BJ (cell line): ENCODE results near the gene CCNH. TPM values are rescaled to one million over a fixed set of nuclear protein-coding genes. Genes with fewer than 3 reads are reported as not detected.

ENCODE experiments used
- CTCF ChIA-PET: fragments of 350-600 bp; formaldehyde crosslinking; extraction: SDS; loops from one replicate; lab custom pipeline; 2021; ENCODE audit warnings: antibody characterized with exemption, inconsistent platforms; lab: Yijun Ruan, JAX
- POLR2A ChIA-PET: fragments of 300-600 bp; sonication (Branson Sonifier 250); formaldehyde crosslinking; extraction: SDS; loops from one replicate; lab custom pipeline; 2021; ENCODE audit warnings: antibody characterized with exemption; lab: Charles Lee
- DNase-seq: peaks from one replicate; pipeline ENCODE4 v3.0.0-alpha.2; 2011; ENCODE audit warnings: low read depth
- H3K27me3 ChIP-seq: 2 replicates; pipeline ENCODE4 v1.6.0; 2011; ENCODE audit warnings: low read length; ENCODE audit not compliant: control insufficient read depth, insufficient read depth
- H3K36me3 ChIP-seq: 2 replicates; pipeline ENCODE4 v1.5.1; 2011; ENCODE audit warnings: low read length; ENCODE audit not compliant: control insufficient read depth, insufficient read depth
- H3K4me3 ChIP-seq: 2 replicates; pipeline ENCODE4 v1.5.1; 2011; ENCODE audit warnings: low read depth, mild to moderate bottlenecking, control low read depth, low read length
- polyA plus RNA-seq: library from polyadenylated mRNA; depleted of rRNA; stranded (reverse); fragments of >200 nt; gene quantifications from 2 replicates; pipeline ENCODE4 v1.2.3, GENCODE V29; 2011
- TF ChIP-seq, protein P1 (sequence below): IDR thresholded peaks from 2 replicates; pipeline ENCODE4 v1.5.1; 2011; ENCODE audit warnings: low read depth, mild to moderate bottlenecking, control low read depth, inconsistent platforms, low read length, moderate library complexity; ENCODE audit not compliant: insufficient read depth

CCNH gene
- polyA plus RNA-seq, 1 experiment, result 62.0 TPM

DNA sequence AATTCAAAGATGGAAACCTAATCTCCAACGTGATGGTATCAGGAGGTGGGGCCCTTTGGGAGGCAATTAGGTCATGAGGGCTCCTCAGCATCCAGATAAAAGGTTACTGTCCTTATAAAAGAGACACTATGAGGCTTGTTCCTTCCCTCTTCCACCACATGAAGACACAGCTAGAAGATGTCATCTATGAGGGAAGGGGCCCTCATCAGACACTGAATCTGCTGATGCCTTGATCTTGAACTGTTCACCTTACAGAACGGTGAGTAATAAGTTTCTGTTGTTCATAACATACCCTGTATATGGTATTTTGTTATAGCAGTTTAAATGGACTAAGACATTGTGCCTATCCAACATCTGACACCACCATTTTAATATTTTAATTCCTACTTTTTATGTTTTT is 19.7 kb upstream of the CCNH start:
- Histone ChIP-seq H3K4me3 (no peak overlapping the region), H3K36me3 (no peaks in the 10 kb centered on the region), H3K27me3 (no peaks in the 10 kb centered on the region)
- ChIA-PET POLR2A (no interaction called here), CTCF (no interaction called here)
- TF ChIP-seq, protein P1, sequence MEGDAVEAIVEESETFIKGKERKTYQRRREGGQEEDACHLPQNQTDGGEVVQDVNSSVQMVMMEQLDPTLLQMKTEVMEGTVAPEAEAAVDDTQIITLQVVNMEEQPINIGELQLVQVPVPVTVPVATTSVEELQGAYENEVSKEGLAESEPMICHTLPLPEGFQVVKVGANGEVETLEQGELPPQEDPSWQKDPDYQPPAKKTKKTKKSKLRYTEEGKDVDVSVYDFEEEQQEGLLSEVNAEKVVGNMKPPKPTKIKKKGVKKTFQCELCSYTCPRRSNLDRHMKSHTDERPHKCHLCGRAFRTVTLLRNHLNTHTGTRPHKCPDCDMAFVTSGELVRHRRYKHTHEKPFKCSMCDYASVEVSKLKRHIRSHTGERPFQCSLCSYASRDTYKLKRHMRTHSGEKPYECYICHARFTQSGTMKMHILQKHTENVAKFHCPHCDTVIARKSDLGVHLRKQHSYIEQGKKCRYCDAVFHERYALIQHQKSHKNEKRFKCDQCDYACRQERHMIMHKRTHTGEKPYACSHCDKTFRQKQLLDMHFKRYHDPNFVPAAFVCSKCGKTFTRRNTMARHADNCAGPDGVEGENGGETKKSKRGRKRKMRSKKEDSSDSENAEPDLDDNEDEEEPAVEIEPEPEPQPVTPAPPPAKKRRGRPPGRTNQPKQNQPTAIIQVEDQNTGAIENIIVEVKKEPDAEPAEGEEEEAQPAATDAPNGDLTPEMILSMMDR, result no peak
- no peak for DNase-seq

DNA sequence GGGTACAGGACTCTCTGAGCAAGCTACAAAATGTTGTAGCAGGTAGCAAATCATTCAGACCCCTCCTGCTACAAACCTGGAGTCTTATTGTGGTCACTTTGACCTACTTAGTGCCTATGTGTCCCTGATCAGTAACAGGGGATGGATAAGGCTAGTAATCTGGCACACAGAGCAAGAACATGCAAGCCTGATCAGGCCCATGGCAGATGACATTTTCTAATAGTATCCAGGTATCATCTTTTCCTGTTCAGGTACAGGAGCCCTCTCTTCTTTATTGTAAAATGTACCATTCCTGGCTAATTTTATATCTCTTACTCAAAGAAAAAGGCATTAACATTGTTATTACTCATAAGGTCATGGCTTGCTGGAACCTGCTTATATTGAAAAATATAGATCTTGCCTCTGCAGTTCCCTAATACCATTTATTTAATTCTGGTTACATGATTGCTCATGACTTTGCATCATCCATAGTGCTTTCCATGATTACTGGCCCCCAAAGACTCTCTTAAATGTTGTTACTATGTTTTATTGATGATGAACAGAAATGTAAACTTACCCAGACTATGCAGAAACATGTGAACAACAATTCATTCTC is 18.2 kb upstream of the CCNH start:
- POLR2A ChIA-PET, result no interaction called here
- Histone ChIP-seq H3K4me3 (no peak overlapping the region), H3K36me3 (no peaks in the 10 kb centered on the region), H3K27me3 (no peaks in the 10 kb centered on the region)
- DNase-seq, result no peak
- CTCF ChIA-PET, result no interaction called here
- TF ChIP-seq, protein P1, result no peak

DNA sequence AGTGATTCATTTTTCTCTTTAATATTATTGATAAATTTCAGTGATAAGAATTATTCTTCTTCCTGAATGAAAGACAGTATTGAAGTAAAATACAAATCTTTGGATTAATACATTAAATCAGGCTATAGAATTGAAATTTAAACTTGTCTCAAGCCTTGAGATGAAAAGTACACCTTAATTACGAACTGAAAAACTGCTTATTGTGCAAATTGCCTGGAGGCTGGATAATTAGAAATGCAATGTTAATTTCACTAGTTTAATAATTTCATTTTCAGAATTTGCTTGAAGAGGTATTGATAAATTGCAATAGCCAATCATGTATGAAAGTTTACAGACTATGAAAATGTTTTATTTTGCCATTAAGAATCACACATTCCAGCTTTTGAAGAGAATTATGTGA is 11.0 kb upstream of the CCNH start:
- Histone ChIP-seq H3K27me3 (no peaks in the 10 kb centered on the region; the same call in 1 of the 2 replicates), H3K36me3 (no peaks in the 10 kb centered on the region), H3K4me3 (no peak overlapping the region)
- TF ChIP-seq, protein P1, result no peak
- CTCF ChIA-PET, result interaction anchor here (0.7 kb wide), 1 partner anchor 1528 kb away, joined by 3 read pairs; no protein-coding TSS in a partner anchor
- POLR2A ChIA-PET, result no interaction called here
- no peak for DNase-seq

DNA sequence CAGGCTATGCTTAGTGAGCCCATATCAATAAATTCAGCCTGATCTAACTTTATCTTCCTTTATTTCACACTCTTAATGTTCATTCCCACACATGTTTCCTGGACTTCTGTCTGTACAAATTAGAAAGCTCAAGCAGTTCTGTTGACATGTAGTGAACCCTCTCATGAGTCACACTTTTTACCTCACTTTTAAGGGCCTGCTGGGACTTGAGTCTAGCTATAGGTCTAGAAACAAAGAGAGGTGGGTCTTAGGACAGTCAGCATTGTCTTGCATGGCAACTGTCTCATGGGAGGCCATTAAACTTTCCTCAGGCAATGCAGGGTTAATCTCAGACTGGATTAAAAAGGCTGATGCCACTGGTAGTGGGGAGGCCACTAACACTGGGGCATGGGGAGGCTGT is 8.6 kb upstream of the CCNH start:
- ChIA-PET CTCF (no interaction called here), POLR2A (no interaction called here)
- TF ChIP-seq, protein P1, result no peak
- Histone ChIP-seq H3K27me3 (no peaks in the 10 kb centered on the region; the same call in 1 of the 2 replicates), H3K4me3 (no peak overlapping the region), H3K36me3 (no peaks in the 10 kb centered on the region)
- DNase-seq, result no peak

DNA sequence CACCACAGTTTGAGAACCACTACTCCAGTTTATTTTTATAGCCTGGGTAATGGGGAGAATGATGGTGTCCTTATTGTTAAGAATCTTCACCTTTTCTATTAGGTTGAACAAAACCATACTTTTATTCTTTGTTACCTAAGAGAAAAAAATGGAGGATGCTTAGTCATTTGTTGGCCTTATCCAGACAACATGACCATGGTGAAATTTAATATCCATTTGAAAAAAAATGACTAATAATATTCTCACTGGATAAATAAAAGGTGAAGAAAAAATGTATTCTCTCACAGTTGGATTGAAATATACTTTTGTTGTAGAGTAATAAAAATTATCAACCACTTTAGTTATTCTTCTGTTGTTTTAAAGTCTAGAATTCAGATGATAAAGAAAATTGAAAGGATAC is 5.8 kb upstream of the CCNH start:
- CTCF ChIA-PET, result no interaction called here

More for the DNA sequence above, 5.8 kb upstream of the CCNH start:
- no peaks in the 10 kb centered on the region for H3K36me3 ChIP-seq
- DNase-seq, result no peak
- TF ChIP-seq, protein P1, result no peak
- H3K27me3 ChIP-seq, result no peaks in the 10 kb centered on the region
- no peak overlapping the region for H3K4me3 ChIP-seq
- POLR2A ChIA-PET, result no interaction called here
